K562 (cell line): ENCODE data around the gene CPNE2. TPM values are rescaled to one million over a fixed set of nuclear protein-coding genes. Genes with fewer than 3 reads are reported as not detected.
A peak's percentile ranks its signal among the peaks of the same experiment; 100 is the strongest.

Experiments used
- CHD4 ChIP-seq: fragments of 200-600 bp; sonication (generic); IDR thresholded peaks from 3 replicates; pipeline ENCODE4 v1.6.1; 2012; ENCODE audit warnings: low read depth, mild to moderate bottlenecking, mixed read lengths, low read length, inconsistent platforms; ENCODE audit not compliant: insufficient read depth, insufficient replicate concordance, poor library complexity, severe bottlenecking
- FOXM1 ChIP-seq, 2 experiments: fragments of 450-650 bp in 1 of 2; sonication (generic) in 1 of 2; formaldehyde crosslinking in 1 of 2; IDR thresholded peaks; 2 replicates each; pipeline versions ENCODE4 v1.6.1 to v1.9.0; 2017 to 2022; ENCODE audit warnings: low read depth in 2 of 2, mild to moderate bottlenecking in 2 of 2, missing genetic modification reagents in 1 of 2, moderate library complexity in 1 of 2
- NFE2L1 ChIP-seq: fragments of 450-650 bp; IDR thresholded peaks from 2 replicates; pipeline ENCODE4 v1.6.1; 2016; ENCODE audit warnings: missing genetic modification characterization, low read depth, mild to moderate bottlenecking, missing compliant biosample characterization, moderate library complexity, borderline replicate concordance
- SREBF2 ChIP-seq: sonication (generic); formaldehyde crosslinking; IDR thresholded peaks from 2 replicates; pipeline ENCODE4 v1.4.0; 2020; ENCODE audit warnings: mild to moderate bottlenecking, missing genetic modification reagents
- ZNF133 ChIP-seq: fragments of 250-450 bp; sonication (Bioruptor Pico); IDR thresholded peaks from 2 replicates; pipeline ENCODE4 v1.4.0; 2020; ENCODE audit warnings: mild to moderate bottlenecking
- polyA plus RNA-seq, 8 experiments: library from polyadenylated mRNA; depleted of rRNA in 4 of 8; stranded (reverse) in 5 of 8; unstranded in 3 of 8; fragments of >200 nt; fragmentation: Nextera tagmentation in 2 of 8; fragmentation: Illumina TruSeq in 1 of 8; extraction: Ambion mirVana in 2 of 8; extraction: Trizol in 1 of 8; gene quantifications; 2 replicates each; pipeline versions ENCODE4 v1.2.1 to v1.2.3, GENCODE V29; 2011 to 2014; ENCODE audit warnings: inconsistent platforms in 1 of 8, missing spikeins in 1 of 8
- total RNA-seq, 7 experiments: library from RNA; depleted of rRNA in 6 of 7; stranded (reverse); fragments of >200 nt in 6 of 7; fragmentation: Illumina TruSeq in 2 of 7; extraction: Trizol in 2 of 7; gene quantifications; 2 replicates each; pipeline versions ENCODE4 v1.2.1 to v1.2.3, GENCODE V29; 2011 to 2021; ENCODE audit warnings: low replicate concordance in 1 of 7
- TF ChIP-seq, protein P1 (sequence below): fragments of 450-650 bp; IDR thresholded peaks from 2 replicates; pipeline ENCODE4 v1.6.1; 2018; ENCODE audit not compliant: partially characterized antibody

CPNE2 gene
- total and polyA plus RNA-seq, 9 of the 15 experiments (the other 6 are each of a cell fraction or from before 2014, with no cell fraction given) = 3.0 to 13.9 (median 8.6) TPM

DNA sequence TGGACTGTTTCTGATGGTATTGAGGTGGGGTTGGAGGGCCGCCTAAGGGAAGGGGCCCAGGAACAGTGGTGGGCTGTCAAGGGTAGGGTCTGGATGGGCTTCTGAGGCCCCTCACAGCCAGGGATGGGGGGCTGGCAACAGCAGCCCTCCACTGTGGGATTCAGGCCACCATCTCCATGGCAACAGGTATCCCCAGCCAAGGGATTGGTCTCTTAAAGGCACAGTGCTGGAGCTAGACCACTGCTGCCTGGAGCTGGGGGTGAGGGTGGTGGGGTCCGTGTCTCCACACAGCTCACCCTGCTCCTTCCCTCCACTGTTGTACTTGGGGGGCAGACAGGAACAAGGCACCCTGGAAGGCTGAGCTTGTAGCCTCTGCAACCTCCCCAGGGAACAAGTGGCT, 51.6 kb downstream of the CPNE2 start (continued):
- no peak for TF ChIP-seq NFE2L1 (tag)
- TF ChIP-seq, protein P1, sequence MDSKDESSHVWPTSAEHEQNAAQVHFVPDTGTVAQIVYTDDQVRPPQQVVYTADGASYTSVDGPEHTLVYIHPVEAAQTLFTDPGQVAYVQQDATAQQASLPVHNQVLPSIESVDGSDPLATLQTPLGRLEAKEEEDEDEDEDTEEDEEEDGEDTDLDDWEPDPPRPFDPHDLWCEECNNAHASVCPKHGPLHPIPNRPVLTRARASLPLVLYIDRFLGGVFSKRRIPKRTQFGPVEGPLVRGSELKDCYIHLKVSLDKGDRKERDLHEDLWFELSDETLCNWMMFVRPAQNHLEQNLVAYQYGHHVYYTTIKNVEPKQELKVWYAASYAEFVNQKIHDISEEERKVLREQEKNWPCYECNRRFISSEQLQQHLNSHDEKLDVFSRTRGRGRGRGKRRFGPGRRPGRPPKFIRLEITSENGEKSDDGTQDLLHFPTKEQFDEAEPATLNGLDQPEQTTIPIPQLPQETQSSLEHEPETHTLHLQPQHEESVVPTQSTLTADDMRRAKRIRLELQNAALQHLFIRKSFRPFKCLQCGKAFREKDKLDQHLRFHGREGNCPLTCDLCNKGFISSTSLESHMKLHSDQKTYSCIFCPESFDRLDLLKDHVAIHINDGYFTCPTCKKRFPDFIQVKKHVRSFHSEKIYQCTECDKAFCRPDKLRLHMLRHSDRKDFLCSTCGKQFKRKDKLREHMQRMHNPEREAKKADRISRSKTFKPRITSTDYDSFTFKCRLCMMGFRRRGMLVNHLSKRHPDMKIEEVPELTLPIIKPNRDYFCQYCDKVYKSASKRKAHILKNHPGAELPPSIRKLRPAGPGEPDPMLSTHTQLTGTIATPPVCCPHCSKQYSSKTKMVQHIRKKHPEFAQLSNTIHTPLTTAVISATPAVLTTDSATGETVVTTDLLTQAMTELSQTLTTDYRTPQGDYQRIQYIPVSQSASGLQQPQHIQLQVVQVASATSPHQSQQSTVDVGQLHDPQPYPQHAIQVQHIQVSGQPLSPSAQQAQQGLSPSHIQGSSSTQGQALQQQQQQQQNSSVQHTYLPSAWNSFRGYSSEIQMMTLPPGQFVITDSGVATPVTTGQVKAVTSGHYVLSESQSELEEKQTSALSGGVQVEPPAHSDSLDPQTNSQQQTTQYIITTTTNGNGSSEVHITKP = peak; percentile 17
- TF ChIP-seq FOXM1 (IDR thresholded peaks at IDR 0.05; ENCODE audit: low read depth) = no peak
- TF ChIP-seq FOXM1 (CRISPR knock-in tag; IDR thresholded peaks at IDR 0.05; ENCODE audit: low read depth) = no peak
- no peak for TF ChIP-seq ZNF133 (CRISPR knock-in tag)
- no peak for TF ChIP-seq SREBF2 (CRISPR knock-in tag)
- no peak for TF ChIP-seq CHD4
